ENCODE results near the gene USH1G.

The USH1G gene

GRCh38 chr17:74878658-74879057 lies 44.4 kb downstream of the USH1G start:
- DNase-seq, result no peak
- Histone ChIP-seq H3K4me3 (ENCODE audit: low read depth, low read length) (no peak overlapping the region), H3K9me3 (ENCODE audit: severe bottlenecking) (no peaks in the 10 kb centered on the region), H3K27ac (no peak overlapping the region), H3K36me3 (no peaks in the 10 kb centered on the region), H3K27me3 (ENCODE audit: insufficient read depth, low read depth, severe bottlenecking) (no peaks in the 10 kb centered on the region)
- no peak for TF ChIP-seq CTCF (IDR thresholded peaks at IDR 0.05; ENCODE audit: low read depth, low read length)

GRCh38 chr17:74877592-74878548 lies 45.2 kb downstream of the USH1G start:
- DNase-seq, result no peak
- no peak overlapping the region for H3K4me3 ChIP-seq (ENCODE audit: low read depth, low read length)
- H3K9me3 ChIP-seq (ENCODE audit: severe bottlenecking), result no peaks in the 10 kb centered on the region
- H3K27me3 ChIP-seq (ENCODE audit: insufficient read depth, low read depth, severe bottlenecking), result no peaks in the 10 kb centered on the region
- H3K27ac ChIP-seq, result no peak overlapping the region
- H3K36me3 ChIP-seq, result no peaks in the 10 kb centered on the region
- no peak for TF ChIP-seq CTCF (IDR thresholded peaks at IDR 0.05; ENCODE audit: low read depth, low read length)

- no peak for DNase-seq
- H3K4me3 ChIP-seq (ENCODE audit: low read depth, low read length), result no peak overlapping the region
- H3K27ac ChIP-seq, result no peak overlapping the region
- H3K27me3 ChIP-seq (ENCODE audit: insufficient read depth, low read depth, severe bottlenecking), result no peaks in the 10 kb centered on the region
- H3K9me3 ChIP-seq (ENCODE audit: severe bottlenecking), result no peaks in the 10 kb centered on the region
- H3K36me3 ChIP-seq, result peaks cover 3% of the 10 kb centered on the region
- TF ChIP-seq CTCF (IDR thresholded peaks at IDR 0.05; ENCODE audit: low read depth, low read length), result no peak
Observed at GRCh38 chr17:74875977-74876593, 47.0 kb downstream of the USH1G start.

GRCh38 chr17:74875155-74875976 lies 47.7 kb downstream of the USH1G start:
- TF ChIP-seq CTCF (IDR thresholded peaks at IDR 0.05; ENCODE audit: low read depth, low read length), result no peak
- Histone ChIP-seq H3K27me3 (ENCODE audit: insufficient read depth, low read depth, severe bottlenecking) (no peaks in the 10 kb centered on the region), H3K4me3 (ENCODE audit: low read depth, low read length) (no peak overlapping the region), H3K27ac (no peak overlapping the region), H3K9me3 (ENCODE audit: severe bottlenecking) (no peaks in the 10 kb centered on the region), H3K36me3 (peaks cover 4% of the 10 kb centered on the region)
- no peak for DNase-seq

- peaks cover 9% of the 10 kb centered on the region for H3K36me3 ChIP-seq
- no peak overlapping the region for H3K4me3 ChIP-seq (ENCODE audit: low read depth, low read length)
- no peak overlapping the region for H3K27ac ChIP-seq
- DNase-seq, result no peak
- H3K27me3 ChIP-seq (ENCODE audit: insufficient read depth, low read depth, severe bottlenecking), result no peaks in the 10 kb centered on the region
- no peak for TF ChIP-seq CTCF (IDR thresholded peaks at IDR 0.05; ENCODE audit: low read depth, low read length)
- no peaks in the 10 kb centered on the region for H3K9me3 ChIP-seq (ENCODE audit: severe bottlenecking)
Observed at GRCh38 chr17:74874615-74875037, 48.4 kb downstream of the USH1G start.

Measured in WERI-Rb-1 (cell line).